K562 (cell line): ENCODE data around the gene MYOM1. TPM values are rescaled to one million over a fixed set of nuclear protein-coding genes. Genes with fewer than 3 reads are reported as not detected.

Experiments
- CBX2 ChIP-seq: fragments of 200-600 bp; sonication (generic); IDR thresholded peaks from one replicate; pipeline ENCODE4 v1.6.1; 2012; ENCODE audit warnings: mild to moderate bottlenecking, low read length, inconsistent platforms; ENCODE audit not compliant: insufficient read depth, poor library complexity, severe bottlenecking
- CHCHD3 ChIP-seq: fragments of 250-450 bp; sonication (Bioruptor Pico); IDR thresholded peaks from 2 replicates; pipeline ENCODE4 v2.1.2; 2022; ENCODE audit warnings: mild to moderate bottlenecking
- HMG20A ChIP-seq: fragments of 450-650 bp; formaldehyde crosslinking; conservative IDR thresholded peaks from 2 replicates; pipeline ENCODE4 v1.4.0; 2020; ENCODE audit warnings: mild to moderate bottlenecking, mixed read lengths
- NFYB ChIP-seq: IDR thresholded peaks from 2 replicates; pipeline ENCODE4 v1.6.1; 2011; ENCODE audit warnings: mild to moderate bottlenecking, moderate library complexity; ENCODE audit not compliant: insufficient read length; ENCODE audit errors: extremely low read depth
- SAFB ChIP-seq: fragments of 200-400 bp; formaldehyde crosslinking; IDR thresholded peaks from 2 replicates; pipeline ENCODE4 v1.6.1; 2017; ENCODE audit warnings: low read depth, low read length, borderline replicate concordance
- STAT5A ChIP-seq: IDR thresholded peaks from 2 replicates; pipeline ENCODE4 v1.6.1; 2012; ENCODE audit warnings: low read length, inconsistent platforms, borderline replicate concordance
- TCFL5 ChIP-seq: fragments of 250-450 bp; sonication (Bioruptor Pico); conservative IDR thresholded peaks from 2 replicates; pipeline ENCODE4 v1.6.1; 2021; ENCODE audit warnings: mild to moderate bottlenecking, moderate library complexity, matching md5 sums
- TEAD4 ChIP-seq, 2 experiments: sonication (generic) in 1 of 2; formaldehyde crosslinking in 1 of 2; IDR thresholded peaks; 2 replicates each; pipeline versions ENCODE4 v1.6.1 to v1.8.0; 2012 to 2022; ENCODE audit warnings: borderline replicate concordance in 1 of 2, inconsistent platforms in 1 of 2, low read length in 1 of 2, mild to moderate bottlenecking in 1 of 2, missing genetic modification reagents in 1 of 2
- ZNF212 ChIP-seq: fragments of 450-650 bp; formaldehyde crosslinking; IDR thresholded peaks from 2 replicates; pipeline ENCODE4 v1.4.0; 2020; ENCODE audit warnings: mild to moderate bottlenecking
- ZNF449 ChIP-seq: fragments of 250-450 bp; sonication (Bioruptor Pico); IDR thresholded peaks from 2 replicates; pipeline ENCODE4 v1.8.0; 2022; ENCODE audit warnings: moderate library complexity, mild to moderate bottlenecking, inconsistent platforms
- polyA plus RNA-seq, 8 experiments: library from polyadenylated mRNA; depleted of rRNA in 4 of 8; stranded (reverse) in 5 of 8; unstranded in 3 of 8; fragments of >200 nt; fragmentation: Nextera tagmentation in 2 of 8; fragmentation: Illumina TruSeq in 1 of 8; extraction: Ambion mirVana in 2 of 8; extraction: Trizol in 1 of 8; gene quantifications; 2 replicates each; pipeline versions ENCODE4 v1.2.1 to v1.2.3, GENCODE V29; 2011 to 2014; ENCODE audit warnings: inconsistent platforms in 1 of 8, missing spikeins in 1 of 8
- total RNA-seq, 7 experiments: library from RNA; depleted of rRNA in 6 of 7; stranded (reverse); fragments of >200 nt in 6 of 7; fragmentation: Illumina TruSeq in 2 of 7; extraction: Trizol in 2 of 7; gene quantifications; 2 replicates each; pipeline versions ENCODE4 v1.2.1 to v1.2.3, GENCODE V29; 2011 to 2021; ENCODE audit warnings: low replicate concordance in 1 of 7
- TF ChIP-seq, protein P1 (sequence below): fragments of 450-650 bp; IDR thresholded peaks from 2 replicates; pipeline ENCODE4 v1.6.1; 2014; ENCODE audit warnings: low read depth, mild to moderate bottlenecking, moderate library complexity, borderline replicate concordance
- TF ChIP-seq, protein P2 (sequence below): sonication (generic); formaldehyde crosslinking; IDR thresholded peaks from 2 replicates; pipeline ENCODE4 v1.8.0; 2022; ENCODE audit warnings: mild to moderate bottlenecking, missing genetic modification reagents, borderline replicate concordance
- TF ChIP-seq, protein P3 (sequence below): sonication (generic); formaldehyde crosslinking; IDR thresholded peaks from 2 replicates; pipeline ENCODE4 v1.8.0; 2022; ENCODE audit warnings: missing genetic modification reagents, mild to moderate bottlenecking, borderline replicate concordance

The MYOM1 gene
- total and polyA plus RNA-seq, 9 of the 15 experiments (the other 6 are each of a cell fraction or from before 2014, with no cell fraction given) = 0.01 to 0.62 (median 0.25) TPM

GRCh38 chr18:3245853-3246634 lies 26.3 kb upstream of the MYOM1 start (continued):
- TF ChIP-seq ZNF449 (CRISPR knock-in tag) (no peak), HMG20A (CRISPR knock-in tag) (no peak), TEAD4 (IDR thresholded peaks at IDR 0.05; ENCODE audit: low read length) (no peak; the same call in 1 of the 2 replicates), TEAD4 (CRISPR knock-in tag; IDR thresholded peaks at IDR 0.05; ENCODE audit: borderline replicate concordance) (no peak), CBX2 (no peak), NFYB (no peak), ZNF212 (0 out of 2 replicates have a peak, but pooled peaks have one; percentile 32), TCFL5 (no peak), SAFB (no peak), STAT5A (no peak), CHCHD3 (no peak)
- TF ChIP-seq, protein P1, sequence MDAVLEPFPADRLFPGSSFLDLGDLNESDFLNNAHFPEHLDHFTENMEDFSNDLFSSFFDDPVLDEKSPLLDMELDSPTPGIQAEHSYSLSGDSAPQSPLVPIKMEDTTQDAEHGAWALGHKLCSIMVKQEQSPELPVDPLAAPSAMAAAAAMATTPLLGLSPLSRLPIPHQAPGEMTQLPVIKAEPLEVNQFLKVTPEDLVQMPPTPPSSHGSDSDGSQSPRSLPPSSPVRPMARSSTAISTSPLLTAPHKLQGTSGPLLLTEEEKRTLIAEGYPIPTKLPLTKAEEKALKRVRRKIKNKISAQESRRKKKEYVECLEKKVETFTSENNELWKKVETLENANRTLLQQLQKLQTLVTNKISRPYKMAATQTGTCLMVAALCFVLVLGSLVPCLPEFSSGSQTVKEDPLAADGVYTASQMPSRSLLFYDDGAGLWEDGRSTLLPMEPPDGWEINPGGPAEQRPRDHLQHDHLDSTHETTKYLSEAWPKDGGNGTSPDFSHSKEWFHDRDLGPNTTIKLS = no peak
- TF ChIP-seq, protein P2, sequence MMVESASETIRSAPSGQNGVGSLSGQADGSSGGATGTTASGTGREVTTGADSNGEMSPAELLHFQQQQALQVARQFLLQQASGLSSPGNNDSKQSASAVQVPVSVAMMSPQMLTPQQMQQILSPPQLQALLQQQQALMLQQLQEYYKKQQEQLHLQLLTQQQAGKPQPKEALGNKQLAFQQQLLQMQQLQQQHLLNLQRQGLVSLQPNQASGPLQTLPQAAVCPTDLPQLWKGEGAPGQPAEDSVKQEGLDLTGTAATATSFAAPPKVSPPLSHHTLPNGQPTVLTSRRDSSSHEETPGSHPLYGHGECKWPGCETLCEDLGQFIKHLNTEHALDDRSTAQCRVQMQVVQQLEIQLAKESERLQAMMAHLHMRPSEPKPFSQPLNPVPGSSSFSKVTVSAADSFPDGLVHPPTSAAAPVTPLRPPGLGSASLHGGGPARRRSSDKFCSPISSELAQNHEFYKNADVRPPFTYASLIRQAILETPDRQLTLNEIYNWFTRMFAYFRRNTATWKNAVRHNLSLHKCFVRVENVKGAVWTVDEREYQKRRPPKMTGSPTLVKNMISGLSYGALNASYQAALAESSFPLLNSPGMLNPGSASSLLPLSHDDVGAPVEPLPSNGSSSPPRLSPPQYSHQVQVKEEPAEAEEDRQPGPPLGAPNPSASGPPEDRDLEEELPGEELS (CRISPR knock-in tag) = no peak
- TF ChIP-seq, protein P3, sequence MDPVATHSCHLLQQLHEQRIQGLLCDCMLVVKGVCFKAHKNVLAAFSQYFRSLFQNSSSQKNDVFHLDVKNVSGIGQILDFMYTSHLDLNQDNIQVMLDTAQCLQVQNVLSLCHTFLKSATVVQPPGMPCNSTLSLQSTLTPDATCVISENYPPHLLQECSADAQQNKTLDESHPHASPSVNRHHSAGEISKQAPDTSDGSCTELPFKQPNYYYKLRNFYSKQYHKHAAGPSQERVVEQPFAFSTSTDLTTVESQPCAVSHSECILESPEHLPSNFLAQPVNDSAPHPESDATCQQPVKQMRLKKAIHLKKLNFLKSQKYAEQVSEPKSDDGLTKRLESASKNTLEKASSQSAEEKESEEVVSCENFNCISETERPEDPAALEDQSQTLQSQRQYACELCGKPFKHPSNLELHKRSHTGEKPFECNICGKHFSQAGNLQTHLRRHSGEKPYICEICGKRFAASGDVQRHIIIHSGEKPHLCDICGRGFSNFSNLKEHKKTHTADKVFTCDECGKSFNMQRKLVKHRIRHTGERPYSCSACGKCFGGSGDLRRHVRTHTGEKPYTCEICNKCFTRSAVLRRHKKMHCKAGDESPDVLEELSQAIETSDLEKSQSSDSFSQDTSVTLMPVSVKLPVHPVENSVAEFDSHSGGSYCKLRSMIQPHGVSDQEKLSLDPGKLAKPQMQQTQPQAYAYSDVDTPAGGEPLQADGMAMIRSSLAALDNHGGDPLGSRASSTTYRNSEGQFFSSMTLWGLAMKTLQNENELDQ (CRISPR knock-in tag) = no peak
